ENCODE results near the gene MXD4.

MXD4 gene

GRCh38 chr4:2262145-2262943 lies 435 bp upstream of the MXD4 start:
- peak; percentile 99 for DNase-seq (ENCODE audit: low read depth)

- peak; percentile 30 for DNase-seq (ENCODE audit: low read depth)
These were observed 628 bp downstream of the MXD4 start for GRCh38 chr4:2261110-2261852.

GRCh38 chr4:2260344-2261109 lies 1.4 kb downstream of the MXD4 start:
- DNase-seq (ENCODE audit: low read depth), result no peak

- DNase-seq (ENCODE audit: low read depth), result no peak
These were observed 2.2 kb downstream of the MXD4 start for GRCh38 chr4:2259541-2260343.

- no peak for DNase-seq (ENCODE audit: low read depth)
These were observed 2.8 kb downstream of the MXD4 start for GRCh38 chr4:2259036-2259540.

GRCh38 chr4:2258091-2259035 lies 3.5 kb downstream of the MXD4 start:
- no peak for DNase-seq (ENCODE audit: low read depth)

- no peak for DNase-seq (ENCODE audit: low read depth)
These were observed 4.4 kb downstream of the MXD4 start for GRCh38 chr4:2257361-2258081.

- DNase-seq (ENCODE audit: low read depth), result peak; percentile 34
These were observed 5.1 kb downstream of the MXD4 start for GRCh38 chr4:2256781-2257191.

GRCh38 chr4:2256156-2256731 lies 5.7 kb downstream of the MXD4 start:
- DNase-seq (ENCODE audit: low read depth), result no peak

- DNase-seq (ENCODE audit: low read depth), result peak; percentile 65
These were observed 6.3 kb downstream of the MXD4 start for GRCh38 chr4:2255501-2256155.

GRCh38 chr4:2254665-2255500 lies 7.0 kb downstream of the MXD4 start:
- no peak for DNase-seq (ENCODE audit: low read depth)

GRCh38 chr4:2253160-2254084 lies 8.5 kb downstream of the MXD4 start:
- no peak for DNase-seq (ENCODE audit: low read depth)

- no peak for DNase-seq (ENCODE audit: low read depth)
These were observed 9.3 kb downstream of the MXD4 start for GRCh38 chr4:2252530-2253091.

GRCh38 chr4:2251795-2252529 lies 9.9 kb downstream of the MXD4 start:
- no peak for DNase-seq (ENCODE audit: low read depth)

- no peak for DNase-seq (ENCODE audit: low read depth)
These were observed 10.7 kb downstream of the MXD4 start for GRCh38 chr4:2251073-2251794.
